HepG2 (cell line): Measurements from ENCODE around the gene GALNT16. TPM values are rescaled to one million over a fixed set of nuclear protein-coding genes. Genes with fewer than 3 reads are reported as not detected.

Source experiments
- ATAC-seq: fragments of 200-7000 bp; cut with Tn5 transposase; 3 replicates; pipeline ENCODE4 v1.9.1; 2020; ENCODE audit warnings: mild to moderate bottlenecking, moderate library complexity
- BruUV-seq: library from RNA; stranded (reverse); fragments of 400-500 nt; replicated peaks from 2 replicates; lab custom pipeline; 2021; lab: Mats Ljungman, UMichigan
- CTCF ChIA-PET: fragments of 300-600 bp; formaldehyde crosslinking; extraction: SDS; loops from one replicate; lab custom pipeline; 2021; ENCODE audit warnings: low total read pairs, inconsistent platforms, low intra/inter-chr PET ratio; lab: Yijun Ruan, JAX
- POLR2A ChIA-PET: fragments of 350-600 bp; sonication (Branson Sonifier 250); formaldehyde crosslinking; loops from one replicate; lab custom pipeline; 2020; ENCODE audit warnings: antibody characterized with exemption, inconsistent platforms; lab: Yijun Ruan, JAX
- DNase-seq: peaks from one replicate; pipeline ENCODE4 v3.0.0-alpha.2; 2015; ENCODE audit warnings: low spot score
- FAIRE-seq: peaks from 3 replicates; lab custom pipeline; 2011; peaks lifted over from hg19 to GRCh38; lab: Jason Lieb, UNC
- H2AFZ ChIP-seq: one replicate; pipeline ENCODE4 v1.6.1; 2011; ENCODE audit warnings: low read length, inconsistent platforms
- H3K27ac ChIP-seq: fragments of 300-600 bp; 3 replicates; pipeline ENCODE4 v1.8.0; 2011; ENCODE audit warnings: mixed run types, mild to moderate bottlenecking, mixed read lengths, low read length, inconsistent platforms; ENCODE audit not compliant: insufficient read depth; ENCODE audit errors: extremely low read length
- H3K27me3 ChIP-seq, 2 experiments: fragments of 200-600 bp in 1 of 2; 2 replicates in 1 of 2; 3 replicates in 1 of 2; pipeline versions ENCODE4 v1.6.0 to v1.8.0; 2011; ENCODE audit warnings: low read length in 2 of 2, mild to moderate bottlenecking in 2 of 2, moderate library complexity in 2 of 2, inconsistent platforms in 1 of 2; ENCODE audit not compliant: insufficient read depth in 2 of 2, control insufficient read depth in 1 of 2
- H3K36me3 ChIP-seq, 2 experiments: fragments of 200-600 bp in 1 of 2; replicated peaks in 1 of 2; 2 replicates in 1 of 2; 3 replicates in 1 of 2; pipeline versions ENCODE4 v1.5.1 to v1.8.0; 2011; ENCODE audit warnings: low read length in 2 of 2, inconsistent platforms in 1 of 2; ENCODE audit not compliant: insufficient read depth in 2 of 2, control insufficient read depth in 1 of 2
- H3K4me1 ChIP-seq: 2 replicates; pipeline ENCODE4 v1.5.1; 2012; ENCODE audit warnings: low read length, inconsistent platforms; ENCODE audit not compliant: insufficient read depth
- H3K4me2 ChIP-seq: 2 replicates; pipeline ENCODE4 v1.6.0; 2011; ENCODE audit warnings: low read depth, low read length, inconsistent platforms
- H3K4me3 ChIP-seq, 3 experiments: fragments of 200-600 bp in 1 of 3; sonication (generic), shearing (Covaris generic) in 1 of 3; replicated peaks in 1 of 3; 2 replicates each; pipeline ENCODE4 v1.5.1; 2011 to 2016; ENCODE audit warnings: low read length in 3 of 3, inconsistent platforms in 2 of 3, low read depth in 2 of 3, mild to moderate bottlenecking in 2 of 3, control low read depth in 1 of 3, mixed read lengths in 1 of 3; ENCODE audit not compliant: insufficient read depth in 1 of 3
- H3K79me2 ChIP-seq: one replicate; pipeline ENCODE4 v1.6.1; 2011; ENCODE audit warnings: low read length, inconsistent platforms; ENCODE audit not compliant: insufficient read depth
- H3K9ac ChIP-seq: 2 replicates; pipeline ENCODE4 v1.6.0; 2011; ENCODE audit warnings: mild to moderate bottlenecking, low read depth, low read length, inconsistent platforms; ENCODE audit not compliant: insufficient read depth
- H3K9me3 ChIP-seq: 2 replicates; pipeline ENCODE4 v1.5.1; 2012; ENCODE audit warnings: mild to moderate bottlenecking, low read length
- H4K20me1 ChIP-seq: 2 replicates; pipeline ENCODE4 v1.6.0; 2011; ENCODE audit warnings: inconsistent platforms, mild to moderate bottlenecking, low read length, moderate library complexity; ENCODE audit not compliant: insufficient read depth
- CEBPG ChIP-seq: IDR thresholded peaks from 2 replicates; pipeline ENCODE4 v1.6.1; 2016
- JUNB ChIP-seq: sonication (generic); formaldehyde crosslinking; IDR thresholded peaks from 2 replicates; pipeline ENCODE4 v1.8.0; 2022; ENCODE audit warnings: missing genetic modification reagents, mild to moderate bottlenecking, borderline replicate concordance
- NFATC3 ChIP-seq: sonication (generic); formaldehyde crosslinking; IDR thresholded peaks from 2 replicates; pipeline ENCODE4 v1.5.1; 2020; ENCODE audit warnings: mild to moderate bottlenecking, missing genetic modification reagents
- SETDB1 ChIP-seq: sonication (generic); formaldehyde crosslinking; IDR thresholded peaks from 2 replicates; pipeline ENCODE4 v1.5.1; 2020; ENCODE audit warnings: missing genetic modification reagents, mild to moderate bottlenecking, borderline replicate concordance
- ZNF496 ChIP-seq: sonication (generic); formaldehyde crosslinking; IDR thresholded peaks from 2 replicates; pipeline ENCODE4 v1.8.1; 2023; ENCODE audit warnings: mild to moderate bottlenecking, moderate library complexity, missing genetic modification reagents; ENCODE audit not compliant: insufficient replicate concordance
- ZNF572 ChIP-seq: sonication (generic); formaldehyde crosslinking; IDR thresholded peaks from 2 replicates; pipeline ENCODE4 v1.5.1; 2020; ENCODE audit warnings: mild to moderate bottlenecking, missing genetic modification reagents
- WGBS: methylation state at CpG from one replicate; pipeline ENCODE4 v1.1.6; 2017; ENCODE audit warnings: low lambda C conversion rate; 5-methylcytosine and 5-hydroxymethylcytosine counted together
- in situ Hi-C: cut with HindIII; loops from 2 replicates; pipeline ENCODE4 v1.10.0; 2017; ENCODE audit warnings: low pct_unique_long_range_greater_than_20kb; ENCODE audit not compliant: extremely low pct_ligation_motif_present
- intact Hi-C: fragments of 100-400 bp; cut with micrococcal nuclease; formaldehyde crosslinking; loops from one replicate; pipeline ENCODE4 v1.10.0; 2022; ENCODE audit not compliant: unreplicated experiment
- polyA plus RNA-seq, 8 experiments: library from polyadenylated mRNA; depleted of rRNA in 3 of 8; stranded (reverse) in 7 of 8; unstranded in 1 of 8; fragments of >200 nt; fragmentation: Illumina TruSeq in 4 of 8; extraction: Trizol in 4 of 8; gene quantifications; 2 replicates each; pipeline versions ENCODE4 v1.2.1 to v1.2.3, GENCODE V29; 2011 to 2016; ENCODE audit warnings: low read depth in 4 of 8, missing spikeins in 1 of 8, mixed read lengths in 1 of 8; ENCODE audit not compliant: insufficient read depth in 1 of 8
- total RNA-seq, 5 experiments: library from RNA; depleted of rRNA; stranded (reverse); fragments of >200 nt; fragmentation: Illumina TruSeq; extraction: Trizol; gene quantifications; 2 replicates each; pipeline ENCODE4 v1.2.3, GENCODE V29; 2016; ENCODE audit warnings: low read depth in 1 of 5
- TF ChIP-seq, protein P1 (sequence below): IDR thresholded peaks from 2 replicates; pipeline ENCODE4 v1.6.1; 2016; ENCODE audit warnings: missing biosample characterization, missing genetic modification reagents, low read depth

Gene GALNT16
- total and polyA plus RNA-seq, 2 of the 13 experiments (the other 11 are each of a cell fraction or from before 2014, with no cell fraction given) = 0.54 to 0.82 TPM

DNA sequence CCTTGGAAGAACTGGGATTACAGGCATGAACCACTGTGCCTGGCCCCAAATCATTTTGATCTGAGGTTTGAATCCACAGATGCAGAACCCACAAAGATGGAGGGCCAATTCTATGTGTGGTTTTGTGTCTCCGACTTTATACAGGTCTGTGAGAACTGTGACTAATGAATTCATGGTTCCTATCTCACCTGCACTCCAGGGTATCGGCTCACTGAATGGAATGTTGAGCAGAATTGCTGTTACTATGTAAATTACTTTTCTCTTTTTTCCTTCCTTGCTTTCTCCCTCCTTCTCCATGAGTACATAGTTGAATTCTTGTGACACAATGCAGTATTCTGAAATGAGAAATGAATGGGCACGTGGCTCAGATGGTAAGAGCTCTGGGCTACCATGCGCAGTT is 21.1 kb upstream of the GALNT16 start:
- no peak overlapping the region for H3K4me2 ChIP-seq
- BruUV-seq = no TSS peak
- ATAC-seq (no peak), DNase-seq (no peak)
- intact Hi-C loops = no loop called here
- no peaks in the 10 kb centered on the region for H4K20me1 ChIP-seq
- H2AFZ ChIP-seq = no peak overlapping the region
- no peaks in the 10 kb centered on the region for H3K9me3 ChIP-seq
- over 99% methylated on average over 4 of the region's 4 CpGs for WGBS
- no peak for TF ChIP-seq SETDB1 (CRISPR knock-in tag)
- TF ChIP-seq, protein P1, sequence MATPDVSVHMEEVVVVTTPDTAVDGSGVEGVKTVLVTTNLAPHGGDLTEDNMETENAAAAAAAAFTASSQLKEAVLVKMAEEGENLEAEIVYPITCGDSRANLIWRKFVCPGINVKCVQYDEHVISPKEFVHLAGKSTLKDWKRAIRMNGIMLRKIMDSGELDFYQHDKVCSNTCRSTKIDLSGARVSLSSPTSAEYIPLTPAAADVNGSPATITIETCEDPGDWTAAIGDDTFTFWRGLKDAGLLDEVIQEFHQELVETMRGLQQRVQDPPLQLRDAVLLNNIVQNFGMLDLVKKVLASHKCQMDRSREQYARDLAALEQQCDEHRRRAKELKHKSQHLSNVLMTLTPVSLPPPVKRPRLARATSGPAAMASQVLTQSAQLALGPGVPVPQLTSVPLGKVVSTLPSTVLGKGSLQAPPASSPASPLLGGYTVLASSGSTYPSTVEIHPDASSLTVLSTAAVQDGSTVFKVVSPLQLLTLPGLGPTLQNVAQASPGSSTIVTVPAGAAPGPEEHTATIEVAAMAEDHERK (CRISPR knock-in tag) = no peak
- no peak for TF ChIP-seq CEBPG (CRISPR knock-in tag)
- TF ChIP-seq ZNF496 (CRISPR knock-in tag) = no peak
- no peak for TF ChIP-seq ZNF572
- TF ChIP-seq, all 625 proteins: peak for 0
- no peaks in the 10 kb centered on the region for H3K27me3 ChIP-seq
- H3K4me1 ChIP-seq = no peaks in the 10 kb centered on the region
- H3K27ac ChIP-seq = no peak overlapping the region
- no peak overlapping the region for H3K9ac ChIP-seq
- ChIA-PET POLR2A (no interaction called here), CTCF (no interaction called here)
- peaks cover 8 to 42% of the 10 kb centered on the region in 2 experiments; a peak in 4 of 5 replicates for H3K36me3 ChIP-seq
- no peak overlapping the region for H3K4me3 ChIP-seq
- no peak for FAIRE-seq
- in situ Hi-C loops = no loop called here
- H3K79me2 ChIP-seq = no peaks in the 10 kb centered on the region

- POLR2A ChIA-PET = no interaction called here
- Histone ChIP-seq H3K4me1 (no peaks in the 10 kb centered on the region), H3K27me3 (no peaks in the 10 kb centered on the region), H3K9ac (no peak overlapping the region), H4K20me1 (no peaks in the 10 kb centered on the region), H3K27ac (no peak overlapping the region), H3K4me2 (no peak overlapping the region), H2AFZ (no peak overlapping the region), H3K79me2 (no peaks in the 10 kb centered on the region), H3K36me3 (peaks cover 7 to 35% of the 10 kb centered on the region in 2 experiments; a peak in 4 of 5 replicates), H3K9me3 (no peaks in the 10 kb centered on the region), H3K4me3 (no peak overlapping the region)
- no TSS peak for BruUV-seq
- intact Hi-C loops (loop anchor here (5.0 kb wide), 1 partner anchor 237 kb away; no protein-coding TSS in a partner anchor), in situ Hi-C loops (loop anchor here (5.0 kb wide), 1 partner anchor 107 kb away; no protein-coding TSS in a partner anchor)
- TF ChIP-seq NFATC3 (CRISPR knock-in tag) = no peak
- no peak for TF ChIP-seq JUNB
- FAIRE-seq = no peak
- 85% methylated on average over 13 of the region's 13 CpGs for WGBS
- no peak for ATAC-seq
- CTCF ChIA-PET = no interaction called here
- no peak for DNase-seq
Measured at GRCh38 chr14:69240527-69241173, 19.3 kb upstream of the GALNT16 start.
